H9 (cell line): ENCODE results near the gene TJP2. TPM values are rescaled to one million over a fixed set of nuclear protein-coding genes. Genes with fewer than 3 reads are reported as not detected.

Source experiments
- DNase-seq: peaks from one replicate; pipeline ENCODE4 v3.0.0-alpha.2; 2017
- H2AFZ ChIP-seq: one replicate; pipeline ENCODE4 v1.6.1; 2013; ENCODE audit warnings: mild to moderate bottlenecking, low read length, control low read depth, moderate library complexity
- H2AK5ac ChIP-seq: 2 replicates; pipeline ENCODE4 v1.6.1; 2013; ENCODE audit warnings: low read length, control low read depth, mixed read lengths; ENCODE audit not compliant: insufficient read length
- H2BK120ac ChIP-seq: one replicate; pipeline ENCODE4 v1.6.1; 2013; ENCODE audit warnings: low read depth, mild to moderate bottlenecking, low read length, control low read depth, inconsistent platforms; ENCODE audit not compliant: poor library complexity, severe bottlenecking
- H2BK12ac ChIP-seq: 2 replicates; pipeline ENCODE4 v1.6.1; 2013; ENCODE audit warnings: low read length, control low read depth, mixed read lengths, low read depth; ENCODE audit not compliant: insufficient read length
- H2BK15ac ChIP-seq: 2 replicates; pipeline ENCODE4 v1.6.1; 2013; ENCODE audit warnings: low read depth, low read length, control low read depth
- H2BK20ac ChIP-seq: one replicate; pipeline ENCODE4 v1.6.1; 2013; ENCODE audit warnings: low read depth, mild to moderate bottlenecking, low read length, control low read depth, inconsistent platforms; ENCODE audit not compliant: poor library complexity, severe bottlenecking
- H2BK5ac ChIP-seq: 2 replicates; pipeline ENCODE4 v1.6.1; 2013; ENCODE audit warnings: low read length, control low read depth, mixed read lengths; ENCODE audit not compliant: insufficient read length
- H3K14ac ChIP-seq: 2 replicates; pipeline ENCODE4 v1.6.1; 2013; ENCODE audit warnings: low read length, control low read depth; ENCODE audit not compliant: insufficient read depth
- H3K18ac ChIP-seq: 2 replicates; pipeline ENCODE4 v1.6.1; 2013; ENCODE audit warnings: low read depth, mild to moderate bottlenecking, mixed read lengths, low read length, control low read depth; ENCODE audit not compliant: insufficient read length
- H3K23ac ChIP-seq: 2 replicates; pipeline ENCODE4 v1.6.1; 2013; ENCODE audit warnings: low read length, control low read depth, mixed read lengths, low read depth; ENCODE audit not compliant: insufficient read length
- H3K23me2 ChIP-seq: 2 replicates; pipeline ENCODE4 v1.6.1; 2013; ENCODE audit warnings: low read depth, mild to moderate bottlenecking, mixed read lengths, low read length, control low read depth; ENCODE audit not compliant: insufficient read length, poor library complexity, severe bottlenecking
- H3K27ac ChIP-seq: 2 replicates; pipeline ENCODE4 v1.5.1; 2013; ENCODE audit warnings: low read length, control low read depth, mixed read lengths, low read depth; ENCODE audit not compliant: insufficient read length
- H3K27me3 ChIP-seq: 2 replicates; pipeline ENCODE4 v1.6.1; 2013; ENCODE audit warnings: low read length, control low read depth, inconsistent platforms; ENCODE audit not compliant: insufficient read depth
- H3K4ac ChIP-seq: 2 replicates; pipeline ENCODE4 v1.6.1; 2013; ENCODE audit warnings: low read depth, mild to moderate bottlenecking, control low read depth, inconsistent platforms, low read length, moderate library complexity
- H3K4me1 ChIP-seq: 2 replicates; pipeline ENCODE4 v1.6.1; 2013; ENCODE audit warnings: low read length, control low read depth, inconsistent platforms; ENCODE audit not compliant: insufficient read depth
- H3K4me2 ChIP-seq: 2 replicates; pipeline ENCODE4 v1.6.1; 2013; ENCODE audit warnings: low read length, control low read depth, mixed read lengths; ENCODE audit not compliant: insufficient read length, insufficient read depth
- H3K56ac ChIP-seq: 2 replicates; pipeline ENCODE4 v1.6.1; 2013; ENCODE audit warnings: low read depth, mild to moderate bottlenecking, mixed read lengths, low read length, control low read depth; ENCODE audit not compliant: insufficient read length
- H3K79me1 ChIP-seq: 2 replicates; pipeline ENCODE4 v1.6.1; 2013; ENCODE audit warnings: low read depth, mild to moderate bottlenecking, moderate library complexity, low read length, control low read depth, inconsistent platforms; ENCODE audit not compliant: insufficient read depth, poor library complexity, severe bottlenecking
- H3K79me2 ChIP-seq: 2 replicates; pipeline ENCODE4 v1.6.1; 2013; ENCODE audit warnings: low read length, control low read depth, inconsistent platforms; ENCODE audit not compliant: insufficient read depth
- H3K9ac ChIP-seq: 2 replicates; pipeline ENCODE4 v1.6.1; 2013; ENCODE audit warnings: low read length, control low read depth, mixed read lengths; ENCODE audit not compliant: insufficient read length; ENCODE audit errors: extremely low read depth
- H3K9me3 ChIP-seq: one replicate; pipeline ENCODE4 v1.6.1; 2013; ENCODE audit warnings: low read depth, low read length, inconsistent platforms; ENCODE audit not compliant: control insufficient read depth
- H3T11ph ChIP-seq: one replicate; pipeline ENCODE4 v1.6.1; 2013; ENCODE audit warnings: mild to moderate bottlenecking, low read length, control low read depth, inconsistent platforms
- H4K20me1 ChIP-seq: one replicate; pipeline ENCODE4 v1.6.1; 2013; ENCODE audit not compliant: control insufficient read depth, insufficient read length, insufficient read depth
- H4K5ac ChIP-seq: 2 replicates; pipeline ENCODE4 v1.6.1; 2013; ENCODE audit warnings: low read depth, mild to moderate bottlenecking, mixed read lengths, low read length, control low read depth; ENCODE audit not compliant: insufficient read length
- H4K8ac ChIP-seq: replicated peaks from 2 replicates; pipeline ENCODE4 v1.6.1; 2013; ENCODE audit warnings: low read length, control low read depth, mixed read lengths, low read depth; ENCODE audit not compliant: insufficient read length
- H4K91ac ChIP-seq: 2 replicates; pipeline ENCODE4 v1.6.1; 2013; ENCODE audit warnings: low read depth, mild to moderate bottlenecking, moderate library complexity, mixed read lengths, low read length, control low read depth; ENCODE audit not compliant: insufficient read length
- H3K27ac Mint-ChIP-seq, 3 experiments: 2 replicates in 2 of 3; 3 replicates in 1 of 3; pipeline ENCODE4 v1.8.0; 2020 to 2021; ENCODE audit warnings: mixed read lengths in 3 of 3, mild to moderate bottlenecking in 1 of 3, moderate library complexity in 1 of 3
- H3K27me3 Mint-ChIP-seq: 2 replicates; pipeline ENCODE4 v1.8.0; 2021; ENCODE audit warnings: low read depth, mild to moderate bottlenecking, moderate library complexity, mixed read lengths
- H3K36me3 Mint-ChIP-seq, 3 experiments: 2 replicates in 2 of 3; 3 replicates in 1 of 3; pipeline ENCODE4 v1.8.0; 2020 to 2021; ENCODE audit warnings: low read depth in 3 of 3, mixed read lengths in 3 of 3; ENCODE audit not compliant: insufficient read depth in 1 of 3
- H3K4me1 Mint-ChIP-seq, 2 experiments: 2 replicates each; pipeline ENCODE4 v1.8.0; 2020; ENCODE audit warnings: mixed read lengths in 2 of 2
- H3K4me3 Mint-ChIP-seq, 2 experiments: 2 replicates in 1 of 2; 3 replicates in 1 of 2; pipeline ENCODE4 v1.8.0; 2020 to 2021; ENCODE audit warnings: mild to moderate bottlenecking in 2 of 2, mixed read lengths in 2 of 2, moderate library complexity in 1 of 2
- H3K9me3 Mint-ChIP-seq, 2 experiments: 2 replicates in 1 of 2; 3 replicates in 1 of 2; pipeline ENCODE4 v1.8.0; 2020; ENCODE audit warnings: mild to moderate bottlenecking in 2 of 2, mixed read lengths in 2 of 2, moderate library complexity in 1 of 2
- WGBS: extraction: QIAGEN DNeasy Blood & Tissue Kit; methylation state at CpG from one replicate; pipeline ENCODE4 v1.1.7; 2013; ENCODE audit warnings: missing lambda C conversion rate, low lambda C conversion rate, mixed read lengths; ENCODE audit not compliant: insufficient read length; ENCODE audit errors: extremely low coverage; 5-methylcytosine and 5-hydroxymethylcytosine counted together
- total RNA-seq: library from RNA; stranded (reverse); gene quantifications from 2 replicates; pipeline ENCODE4 v1.2.1, GENCODE V29; 2021
- TF ChIP-seq, protein P1 (sequence below): fragments of 200-600 bp; sonication (generic); conservative IDR thresholded peaks from 3 replicates; pipeline ENCODE4 v1.8.0; 2021; ENCODE audit warnings: antibody characterized with exemption, mild to moderate bottlenecking

TJP2 gene
- total RNA-seq, 1 experiment from 2014 or later, result 130 TPM

GRCh38 chr9:69254223-69254622 is 80.1 kb downstream of the TJP2 start:
- no CpG with 5 or more reads among the region's 11 CpGs for WGBS
- no peak overlapping the region for H2BK15ac ChIP-seq
- peaks cover 14 to 75% (median 45%) of the 10 kb centered on the region in 3 experiments; a peak in 6 of 7 replicates for H3K36me3 Mint-ChIP-seq

More at GRCh38 chr9:69254223-69254622, 80.1 kb downstream of the TJP2 start:
- H3T11ph ChIP-seq, result no peak overlapping the region
- H3K27ac ChIP-seq, result no peak overlapping the region
- H3K56ac ChIP-seq, result no peak overlapping the region
- no peak overlapping the region for H2BK12ac ChIP-seq
- no peak overlapping the region for H3K4ac ChIP-seq
- no peaks in the 10 kb centered on the region for H3K27me3 Mint-ChIP-seq
- no peak overlapping the region for H3K18ac ChIP-seq
- H3K23ac ChIP-seq, result no peak overlapping the region
- H4K5ac ChIP-seq, result no peak overlapping the region
- H2AFZ ChIP-seq, result no peak overlapping the region
- no peaks in the 10 kb centered on the region for H3K79me2 ChIP-seq
- DNase-seq, result no peak
- H3K4me1 Mint-ChIP-seq, result peaks cover under 1 to 2% of the 10 kb centered on the region in 2 experiments; a peak in 1 of 4 replicates
- no peaks in the 10 kb centered on the region; the same call in 1 of the 2 replicates for H3K4me1 ChIP-seq
- no peaks in the 10 kb centered on the region for H3K23me2 ChIP-seq
- H3K9me3 Mint-ChIP-seq, result no peaks in the 10 kb centered on the region
- H4K91ac ChIP-seq, result no peak overlapping the region
- H4K8ac ChIP-seq, result no peak overlapping the region
- H3K9ac ChIP-seq, result no peak overlapping the region
- no peaks in the 10 kb centered on the region for H3K27me3 ChIP-seq
- no peak overlapping the region for H2AK5ac ChIP-seq
- no peaks in the 10 kb centered on the region for H3K9me3 ChIP-seq
- H2BK120ac ChIP-seq, result no peak overlapping the region
- H2BK20ac ChIP-seq, result no peak overlapping the region
- no peak overlapping the region; a peak in 1 of 7 replicates for H3K27ac Mint-ChIP-seq
- no peak overlapping the region for H3K14ac ChIP-seq
- no peaks in the 10 kb centered on the region for H4K20me1 ChIP-seq
- H2BK5ac ChIP-seq, result no peak overlapping the region
- no peaks in the 10 kb centered on the region for H3K79me1 ChIP-seq
- H3K4me2 ChIP-seq, result no peak overlapping the region
- no peak overlapping the region for H3K4me3 Mint-ChIP-seq
- TF ChIP-seq, protein P1, sequence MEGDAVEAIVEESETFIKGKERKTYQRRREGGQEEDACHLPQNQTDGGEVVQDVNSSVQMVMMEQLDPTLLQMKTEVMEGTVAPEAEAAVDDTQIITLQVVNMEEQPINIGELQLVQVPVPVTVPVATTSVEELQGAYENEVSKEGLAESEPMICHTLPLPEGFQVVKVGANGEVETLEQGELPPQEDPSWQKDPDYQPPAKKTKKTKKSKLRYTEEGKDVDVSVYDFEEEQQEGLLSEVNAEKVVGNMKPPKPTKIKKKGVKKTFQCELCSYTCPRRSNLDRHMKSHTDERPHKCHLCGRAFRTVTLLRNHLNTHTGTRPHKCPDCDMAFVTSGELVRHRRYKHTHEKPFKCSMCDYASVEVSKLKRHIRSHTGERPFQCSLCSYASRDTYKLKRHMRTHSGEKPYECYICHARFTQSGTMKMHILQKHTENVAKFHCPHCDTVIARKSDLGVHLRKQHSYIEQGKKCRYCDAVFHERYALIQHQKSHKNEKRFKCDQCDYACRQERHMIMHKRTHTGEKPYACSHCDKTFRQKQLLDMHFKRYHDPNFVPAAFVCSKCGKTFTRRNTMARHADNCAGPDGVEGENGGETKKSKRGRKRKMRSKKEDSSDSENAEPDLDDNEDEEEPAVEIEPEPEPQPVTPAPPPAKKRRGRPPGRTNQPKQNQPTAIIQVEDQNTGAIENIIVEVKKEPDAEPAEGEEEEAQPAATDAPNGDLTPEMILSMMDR, result no peak
